Transverse colon (tissue), 3 donors: ENCODE measurements around the gene FAM20A.

Source experiments
- CTCF ChIP-seq, 5 experiments: fragments of 200-600 bp in 3 of 5; fragments of 450-650 bp in 2 of 5; sonication (generic) in 3 of 5; IDR thresholded peaks; 1 replicate in 2 of 5; 2 replicates in 3 of 5; pipeline ENCODE4 v1.5.1; 2016 to 2017; ENCODE audit warnings: antibody characterized with exemption in 5 of 5, inconsistent platforms in 3 of 5, mild to moderate bottlenecking in 2 of 5, moderate library complexity in 1 of 5
- POLR2A ChIP-seq: fragments of 450-650 bp; IDR thresholded peaks from one replicate; pipeline ENCODE4 v1.6.1; 2016; ENCODE audit warnings: antibody characterized with exemption, mild to moderate bottlenecking, moderate library complexity

GRCh38 chr17:68505951-68506350 is 95.2 kb downstream of the FAM20A start:
- TF ChIP-seq CTCF (IDR thresholded peaks at IDR 0.05) (no peak), POLR2A (no peak)
